ENCODE measurements around the gene NOL4L.
"Not testable (repeated sequence)": the region's sequence is repeated elsewhere in the genome, so short reads cannot be mapped to it uniquely, and the experiment has no call there.

The NOL4L gene

DNA sequence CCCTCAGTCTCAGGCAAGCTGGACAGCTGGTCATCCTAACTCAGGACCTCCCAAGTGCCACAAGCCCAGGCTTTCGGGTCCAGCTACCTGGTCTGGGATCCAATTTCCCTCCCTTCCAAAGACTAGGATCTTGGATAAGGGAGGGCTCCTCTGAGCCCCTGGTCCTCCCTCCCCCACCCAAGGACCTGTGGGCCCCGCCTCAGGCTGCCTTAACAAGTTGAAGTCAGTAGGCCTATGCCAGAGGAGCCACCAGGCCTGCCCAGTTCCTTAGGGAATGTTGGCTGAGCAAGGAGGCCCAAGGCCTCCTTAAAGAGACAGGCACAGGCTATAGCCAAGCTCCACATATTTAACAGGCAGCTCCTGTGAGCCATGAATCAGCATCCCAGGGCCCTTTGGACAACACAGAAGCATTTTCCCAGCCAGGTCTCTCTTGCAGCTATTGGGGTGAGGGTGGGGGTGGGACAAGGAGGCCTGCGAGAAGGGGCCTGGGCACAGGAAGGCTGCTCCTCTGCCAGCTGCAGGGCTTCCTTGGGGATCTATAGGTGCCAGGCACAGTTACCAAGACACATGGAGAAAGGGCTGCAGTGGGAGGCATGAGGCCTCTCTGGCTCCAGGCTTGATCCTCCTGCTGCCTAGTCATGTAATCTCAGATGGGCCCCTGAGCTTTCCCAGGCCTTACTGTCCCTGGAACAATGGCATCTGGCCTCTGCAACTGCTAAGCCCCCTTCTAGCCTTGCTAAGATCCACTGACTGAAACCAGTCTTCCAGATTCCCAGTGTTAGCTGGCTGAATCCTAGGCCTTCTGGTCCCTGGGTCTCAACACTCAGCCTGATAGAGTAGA is 27.4 kb upstream of the NOL4L start:
- no peak for DNase-seq

DNA sequence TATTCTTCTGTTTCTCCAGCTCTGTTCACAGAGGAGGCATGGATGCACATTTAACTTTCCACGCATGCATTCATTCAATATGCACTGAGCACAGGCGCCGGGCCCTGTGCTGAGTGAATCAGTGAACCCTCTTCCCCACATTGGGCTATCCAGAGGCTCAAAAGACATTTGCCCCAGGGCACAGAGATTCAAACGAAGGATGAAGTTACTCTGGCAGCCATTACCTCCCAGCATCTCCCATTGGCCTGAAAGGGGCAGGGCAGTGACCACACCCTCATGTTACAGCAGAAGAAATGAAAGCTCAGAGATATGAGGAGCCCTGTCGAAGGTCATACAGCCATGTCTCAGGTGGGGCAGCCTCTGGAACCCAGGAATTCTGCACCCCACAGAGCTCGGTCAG is 26.7 kb upstream of the NOL4L start:
- no peak for DNase-seq

DNA sequence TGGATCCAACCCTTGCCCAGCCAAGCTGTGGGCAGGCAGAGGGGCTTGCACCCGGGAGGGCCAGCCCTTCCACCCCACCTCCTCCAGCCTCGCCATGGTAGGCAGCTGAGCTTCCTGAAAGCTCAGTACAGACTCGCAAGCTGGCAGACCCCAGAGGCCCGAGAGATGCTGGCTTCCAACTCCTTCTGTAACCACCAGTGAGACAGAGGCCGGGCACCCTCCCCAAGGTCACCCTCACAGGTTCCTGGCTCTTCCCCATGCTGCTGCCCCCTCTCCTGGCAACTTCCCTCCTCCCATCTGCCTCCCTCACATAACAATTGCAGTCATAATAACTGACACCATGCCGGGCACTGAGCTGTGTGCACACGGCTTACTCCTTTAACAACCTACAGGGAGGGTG is 26.2 kb upstream of the NOL4L start:
- no peak for DNase-seq

DNA sequence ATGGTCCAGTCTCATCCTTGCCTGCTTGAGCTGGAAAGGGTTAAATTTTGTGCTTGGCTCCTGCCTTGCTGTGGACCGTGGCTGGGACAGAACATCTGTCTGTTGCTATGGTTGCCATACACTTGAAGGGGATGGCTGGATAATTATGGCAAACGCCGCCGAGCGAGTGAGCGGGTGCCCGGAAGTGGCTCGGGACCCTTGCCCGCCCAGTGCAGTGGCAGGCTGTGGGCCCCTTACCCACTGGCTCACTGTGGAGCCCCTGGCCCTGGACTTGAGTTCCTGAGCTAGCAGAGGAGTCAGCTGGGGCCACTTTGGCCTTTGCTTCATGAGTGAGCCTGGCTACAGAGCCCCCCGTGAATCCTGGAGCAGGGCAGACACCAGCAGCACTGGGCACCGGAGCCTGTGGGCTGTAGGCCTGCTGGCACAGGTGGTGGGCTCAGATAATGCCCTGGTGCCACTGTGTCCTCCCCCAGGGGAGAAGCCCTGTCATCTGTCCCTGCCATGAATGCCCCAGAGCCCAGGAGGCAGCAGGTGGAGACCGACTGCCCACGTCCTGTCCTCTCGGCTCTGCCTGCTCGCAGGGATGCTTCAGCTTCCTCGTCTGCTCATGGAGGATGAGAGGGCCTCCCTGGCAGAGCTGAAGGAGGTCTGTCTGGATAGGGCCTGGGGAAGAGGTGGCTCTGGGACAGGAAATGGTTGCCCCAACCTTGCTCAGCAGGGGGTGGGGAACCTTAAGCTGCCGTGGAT is 25.5 kb upstream of the NOL4L start:
- no peak for DNase-seq

DNA sequence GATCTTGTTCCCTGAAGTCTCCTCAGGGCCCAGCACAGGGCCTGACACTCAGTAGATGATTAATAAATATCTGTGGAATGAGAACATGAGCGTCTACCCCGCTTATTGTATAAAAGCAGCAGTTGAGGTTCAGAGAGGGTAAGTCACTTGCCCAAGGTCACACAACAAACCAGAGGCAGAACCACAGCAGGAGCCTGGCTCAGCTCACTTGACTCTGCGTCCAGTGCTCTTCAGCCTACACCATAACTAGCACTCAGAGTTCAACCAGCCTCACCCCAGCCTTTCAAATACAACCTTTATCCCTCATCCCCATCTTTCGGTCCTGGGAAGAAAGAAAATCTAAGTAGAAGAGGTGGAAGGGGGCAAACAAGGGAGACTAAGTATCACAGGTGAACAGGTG is 24.9 kb upstream of the NOL4L start:
- DNase-seq = no peak

DNA sequence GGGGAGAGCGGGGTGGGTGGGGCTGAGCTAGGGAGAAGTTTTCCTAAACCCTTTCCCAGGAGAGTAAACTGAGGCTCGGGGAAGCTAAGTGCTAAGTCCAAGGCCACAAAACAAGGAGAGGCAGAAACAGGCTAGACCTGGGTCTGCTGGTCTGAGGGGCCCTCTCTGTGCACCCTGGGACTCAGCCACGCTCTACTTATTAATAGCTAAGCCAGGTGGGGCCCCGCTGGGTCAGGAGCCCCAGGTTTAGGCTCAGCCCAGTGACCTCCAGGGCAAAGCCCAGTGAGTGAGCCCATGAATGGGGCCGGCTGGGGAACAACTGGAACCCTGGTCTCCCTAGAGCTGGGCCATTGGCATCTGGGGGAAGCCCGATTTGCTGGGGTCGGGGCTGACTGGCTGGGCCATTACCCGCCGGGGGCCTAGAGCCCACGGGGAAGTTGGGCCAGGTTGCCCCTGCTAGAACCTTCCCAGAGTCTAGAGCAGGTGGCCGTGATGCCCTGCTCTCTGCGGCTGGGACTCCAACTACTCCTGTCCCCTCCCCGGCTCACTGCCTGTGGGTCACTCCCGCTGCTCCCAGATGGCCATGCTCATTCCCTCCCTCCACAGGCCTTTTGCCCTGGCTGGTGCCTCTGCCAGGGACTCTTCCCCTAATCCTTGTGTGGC is 24.1 kb upstream of the NOL4L start:
- DNase-seq = no peak

DNA sequence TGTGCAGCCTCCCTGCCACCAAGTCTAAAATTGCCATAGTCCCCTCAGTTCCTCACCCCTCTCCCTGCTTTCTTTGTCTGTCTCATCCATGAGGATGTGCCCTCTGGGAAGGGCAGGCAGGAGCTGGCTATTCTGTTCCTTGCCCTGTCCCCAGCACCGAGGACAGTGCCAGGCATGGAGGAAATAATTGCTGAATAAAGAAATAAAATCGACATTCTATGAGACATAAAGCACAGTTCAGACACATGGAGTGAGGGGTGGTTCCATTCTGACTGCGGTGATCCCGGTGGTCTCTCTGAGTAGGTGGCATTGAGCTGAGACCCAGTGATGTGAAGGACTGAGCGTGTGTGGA is 23.5 kb upstream of the NOL4L start:
- DNase-seq = no peak

DNA sequence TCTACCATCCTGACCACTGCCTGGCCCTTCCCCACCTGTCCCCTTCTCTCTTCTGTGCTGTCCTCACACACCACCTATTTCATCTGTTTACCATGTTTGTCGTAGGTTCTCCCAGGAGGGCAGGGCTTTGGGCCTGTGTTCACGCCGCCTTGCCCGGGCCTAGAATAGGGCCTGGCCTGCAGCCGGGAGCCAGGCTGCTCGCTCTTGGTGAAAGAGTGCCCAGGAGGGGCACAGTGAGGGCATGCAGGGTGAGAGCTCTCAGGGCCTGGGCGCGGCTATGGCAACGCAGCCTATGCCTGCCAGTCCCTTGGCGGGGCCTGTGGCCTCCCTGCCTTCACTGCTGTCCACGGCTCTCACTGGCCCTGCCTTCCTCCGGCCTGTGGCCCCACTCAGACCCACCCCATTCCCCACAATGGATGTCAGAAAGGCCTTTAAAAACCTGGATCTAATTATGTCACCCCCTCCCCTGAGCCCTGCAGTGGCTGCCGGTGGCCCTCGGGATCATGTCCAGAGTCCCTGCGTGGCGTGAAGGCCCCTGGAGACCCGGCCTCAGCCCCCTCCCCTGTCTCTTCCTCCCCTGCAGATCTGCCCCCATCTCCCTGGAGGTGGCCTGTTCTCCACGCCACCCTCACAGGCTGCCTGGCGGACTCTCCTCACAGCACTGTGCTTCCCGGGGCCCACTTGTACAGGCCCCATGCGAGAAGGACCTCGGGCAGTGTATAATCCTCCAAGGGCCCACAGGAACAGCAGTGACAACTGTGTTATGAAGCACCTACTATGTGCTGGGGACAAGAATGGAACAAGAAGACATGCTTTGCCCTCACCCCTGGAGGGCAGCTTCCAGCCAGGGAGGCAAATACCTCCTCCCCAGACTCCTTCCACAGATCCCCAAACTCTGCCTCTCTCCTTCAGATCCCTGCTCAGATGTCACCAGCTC is 22.9 kb upstream of the NOL4L start:
- no peak for DNase-seq

DNA sequence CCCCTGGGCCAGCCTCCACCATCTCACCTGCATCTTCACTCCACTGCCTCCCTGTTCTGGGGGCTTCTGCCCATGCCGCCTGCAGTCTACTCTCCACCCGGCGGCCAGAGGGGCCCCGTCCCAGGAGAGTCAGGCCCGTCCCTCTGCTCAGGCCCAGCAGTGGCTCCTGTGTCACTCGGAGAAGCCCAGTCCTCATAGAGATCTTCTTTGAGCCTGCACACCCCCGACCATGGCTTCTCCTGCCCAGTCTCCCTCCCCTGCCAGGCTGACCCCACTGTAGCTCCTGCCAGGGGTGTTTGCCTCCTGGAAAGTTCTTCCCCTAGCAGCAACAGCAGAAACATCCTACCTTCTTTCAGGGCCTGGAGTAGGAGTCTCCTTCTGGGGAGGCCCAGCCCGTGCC is 22.2 kb upstream of the NOL4L start:
- no peak for DNase-seq

DNA sequence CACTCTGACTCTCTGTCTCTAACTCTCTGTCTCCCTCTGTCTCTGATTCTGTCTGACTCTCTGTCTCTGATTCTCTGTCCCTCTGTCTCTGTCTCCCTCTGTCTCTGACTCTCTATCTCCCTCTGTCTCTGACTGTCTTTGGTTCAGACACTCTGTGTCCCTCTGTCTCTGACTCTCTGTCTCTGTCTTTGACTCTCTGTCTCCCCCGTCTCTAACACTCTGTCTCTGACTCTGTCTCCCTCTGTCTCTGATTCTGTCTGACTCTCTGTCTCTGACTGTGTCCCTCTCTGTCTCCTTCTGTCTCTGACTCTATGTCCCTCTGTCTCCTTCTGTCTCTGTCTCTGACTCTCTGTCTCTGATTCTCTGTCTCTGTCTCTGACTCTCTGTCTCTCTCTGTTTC is 21.7 kb upstream of the NOL4L start:
- DNase-seq = no peak

DNA sequence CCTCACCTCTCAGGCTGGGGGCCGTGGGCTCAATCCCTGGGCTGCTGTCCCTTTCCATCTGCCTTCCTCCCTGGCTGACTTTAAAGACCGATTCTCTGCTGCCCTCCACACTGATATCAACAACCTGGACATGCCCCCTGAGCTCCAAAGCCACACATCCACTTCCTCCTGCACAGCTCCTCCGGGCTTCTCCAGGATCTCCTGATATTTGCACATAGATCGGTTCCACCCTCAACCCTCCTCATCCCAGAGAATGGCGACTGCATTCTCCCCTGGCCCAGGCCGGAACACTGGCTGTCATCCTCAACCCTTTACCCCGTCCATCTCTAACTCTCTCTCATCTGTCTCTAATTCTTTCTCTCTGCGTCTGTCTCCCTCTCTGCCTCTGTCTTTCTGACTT is 21.0 kb upstream of the NOL4L start:
- DNase-seq = no peak

DNA sequence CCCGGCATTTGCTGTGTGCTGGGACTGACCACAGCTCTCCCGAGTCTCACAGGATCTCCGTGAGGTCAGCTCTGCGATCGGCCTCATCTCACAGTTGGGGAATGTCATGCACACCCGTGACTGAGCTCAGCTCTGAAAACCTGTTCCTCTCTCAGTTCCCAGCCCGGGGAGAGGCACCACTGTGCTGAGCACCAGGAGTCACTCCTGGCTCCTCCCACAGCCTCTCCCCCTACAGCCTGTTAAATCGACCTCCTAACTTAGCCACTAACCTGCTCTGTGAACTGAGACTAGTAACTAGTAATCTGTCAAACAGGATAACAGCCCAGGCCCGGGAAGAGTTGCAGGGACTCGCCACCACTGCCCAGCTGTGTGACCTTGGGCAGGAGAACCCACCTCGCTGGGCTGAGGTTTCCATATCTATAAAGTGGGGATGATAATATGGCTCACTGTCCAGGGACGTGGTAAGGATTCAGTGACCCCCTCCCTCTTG is 20.1 kb upstream of the NOL4L start:
- DNase-seq = no peak

DNA sequence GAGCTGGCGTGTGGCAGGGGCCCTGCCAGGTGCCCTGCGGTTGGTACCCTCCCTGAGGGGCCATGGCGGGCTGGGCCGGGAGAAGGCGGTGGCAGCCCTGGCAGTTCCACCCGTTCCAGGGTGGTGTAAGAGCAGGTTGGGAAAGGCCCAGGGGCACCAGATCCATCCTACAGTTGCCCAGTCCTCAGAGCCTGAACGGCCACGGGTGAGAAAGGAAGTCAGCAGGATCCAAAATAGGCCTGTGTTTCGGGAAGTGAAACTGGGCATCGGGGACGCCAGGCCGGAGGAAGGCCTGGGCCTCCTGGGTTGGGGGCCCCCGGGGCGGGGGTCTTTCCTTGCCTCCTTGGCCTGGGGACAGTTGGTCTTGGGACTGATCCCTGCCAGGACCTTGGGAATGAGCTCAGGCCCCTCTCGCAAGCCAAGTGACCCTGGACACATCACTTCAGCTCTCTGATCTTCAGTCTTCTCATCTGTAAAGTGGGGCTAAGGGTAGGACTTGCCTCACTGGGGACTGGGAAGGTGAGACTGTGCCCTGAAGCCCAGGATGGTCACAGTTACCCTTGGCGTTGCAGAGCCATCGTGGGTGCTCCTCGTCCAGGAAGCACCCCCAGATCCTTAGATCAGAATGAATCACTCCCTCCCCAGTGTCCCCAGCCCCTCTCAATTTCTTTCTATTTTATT is 18.1 kb upstream of the NOL4L start:
- no peak for DNase-seq

DNA sequence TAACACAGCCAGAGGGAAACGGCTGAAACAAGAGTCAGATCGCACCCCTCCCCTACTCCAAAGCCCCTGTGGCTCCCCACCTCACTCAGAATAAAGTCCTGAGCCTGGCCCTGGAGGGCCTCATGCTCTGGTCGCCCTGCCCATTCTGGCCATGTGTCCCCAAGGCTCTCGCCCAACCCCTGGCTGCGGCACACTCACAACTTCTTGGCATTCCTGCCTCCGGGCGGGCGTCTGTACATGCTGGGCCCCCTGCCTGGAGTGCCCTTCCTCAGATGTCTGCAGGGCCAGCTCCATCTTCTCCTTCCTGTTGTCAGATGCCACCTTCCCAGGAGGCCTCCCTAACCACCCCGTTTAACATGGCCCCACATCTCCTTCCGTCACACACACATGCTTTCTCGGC is 17.1 kb upstream of the NOL4L start:
- DNase-seq = no peak

DNA sequence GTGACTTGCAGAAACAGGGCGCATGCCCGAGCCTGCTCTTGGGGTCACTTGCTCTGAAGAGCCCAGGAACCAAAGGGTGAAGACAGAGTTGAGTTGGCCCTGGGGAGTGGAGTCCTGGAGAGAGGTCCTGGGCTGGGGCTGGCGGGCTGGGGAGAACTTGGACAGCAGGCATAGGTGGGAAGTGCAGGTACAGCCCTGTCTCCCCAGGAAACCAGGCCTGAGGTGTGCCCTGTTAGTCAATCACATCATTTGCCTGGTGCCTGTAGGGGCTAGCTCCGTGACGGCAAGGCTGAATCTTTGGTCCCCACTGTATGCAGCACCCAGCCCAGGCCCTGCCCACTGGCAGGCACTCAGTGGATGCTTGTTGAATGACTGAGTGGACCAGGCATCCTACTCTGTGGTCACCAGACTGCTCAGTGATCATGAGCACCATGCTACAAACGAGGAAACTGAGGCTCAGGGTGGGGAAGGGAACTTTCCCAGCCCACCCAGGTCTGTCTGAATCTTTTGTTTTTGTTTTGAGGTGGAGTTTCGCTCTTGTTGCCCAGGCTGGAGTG is 15.6 kb upstream of the NOL4L start:
- no peak for DNase-seq

DNA sequence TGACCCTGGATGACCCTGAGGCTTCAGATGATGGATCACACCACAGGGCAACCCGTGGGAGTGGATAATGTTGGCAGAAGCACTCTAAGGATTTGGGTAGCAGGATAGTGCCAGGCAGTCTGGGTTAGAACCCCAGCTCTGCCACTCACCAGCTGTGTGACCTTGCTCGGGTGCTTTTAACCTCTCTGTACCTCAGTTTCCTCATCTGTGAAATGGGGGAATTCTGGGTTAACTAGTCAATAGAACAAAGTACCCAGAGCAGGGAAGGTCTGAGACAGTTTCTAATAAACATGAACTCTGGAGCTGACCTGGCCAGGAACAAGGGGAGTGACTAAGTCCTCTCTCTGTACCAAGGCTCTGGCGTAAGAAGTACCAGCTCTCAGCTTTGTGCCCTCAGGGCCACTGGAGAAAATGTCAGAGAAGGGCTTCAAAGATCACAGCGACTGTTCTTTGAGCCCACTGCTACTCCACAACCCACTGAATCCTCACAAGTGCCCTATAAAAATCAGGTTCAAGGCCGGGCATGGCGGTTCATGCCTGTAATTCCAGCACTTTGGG is 14.7 kb upstream of the NOL4L start:
- DNase-seq = no peak

DNA sequence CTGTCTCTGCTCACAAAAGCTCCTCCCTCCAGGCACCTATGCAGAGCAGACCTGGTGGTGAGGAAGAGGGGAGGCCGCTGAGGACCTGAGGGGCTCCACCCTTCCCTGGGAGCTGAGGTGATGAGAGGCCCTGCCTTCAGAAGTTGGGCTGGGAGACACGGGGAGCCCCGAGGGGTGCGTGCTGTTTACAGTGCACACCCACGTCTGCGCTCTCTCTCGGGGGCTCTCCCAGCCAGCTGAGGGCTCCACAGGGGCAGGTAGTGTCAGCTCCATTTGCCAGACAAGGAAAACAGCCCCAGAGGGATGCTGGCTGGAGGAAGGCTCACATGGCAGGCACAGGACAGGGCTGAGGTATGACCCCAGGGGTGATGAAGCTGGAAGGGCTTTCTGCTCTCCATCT is 13.5 kb upstream of the NOL4L start:
- DNase-seq = no peak

DNA sequence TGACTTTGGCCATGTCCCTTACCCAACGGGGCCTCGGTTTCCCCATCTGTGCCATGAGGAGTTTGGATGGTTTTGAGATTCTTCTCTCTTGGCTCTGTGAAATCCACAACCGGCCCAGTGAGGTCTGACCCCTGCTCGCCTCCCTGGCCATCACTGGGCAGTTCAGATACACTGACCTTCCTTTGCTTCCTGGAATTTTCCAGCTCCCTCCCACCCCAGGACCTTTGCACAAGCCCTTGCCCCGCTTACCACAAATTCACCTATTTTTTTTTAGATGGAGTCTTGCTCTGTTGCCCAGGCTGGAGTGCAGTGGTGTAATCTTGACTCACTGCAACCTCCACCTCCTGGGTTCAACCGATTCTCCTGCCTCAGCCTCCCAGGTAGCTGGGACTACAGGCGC is 12.6 kb upstream of the NOL4L start:
- DNase-seq = no peak

DNA sequence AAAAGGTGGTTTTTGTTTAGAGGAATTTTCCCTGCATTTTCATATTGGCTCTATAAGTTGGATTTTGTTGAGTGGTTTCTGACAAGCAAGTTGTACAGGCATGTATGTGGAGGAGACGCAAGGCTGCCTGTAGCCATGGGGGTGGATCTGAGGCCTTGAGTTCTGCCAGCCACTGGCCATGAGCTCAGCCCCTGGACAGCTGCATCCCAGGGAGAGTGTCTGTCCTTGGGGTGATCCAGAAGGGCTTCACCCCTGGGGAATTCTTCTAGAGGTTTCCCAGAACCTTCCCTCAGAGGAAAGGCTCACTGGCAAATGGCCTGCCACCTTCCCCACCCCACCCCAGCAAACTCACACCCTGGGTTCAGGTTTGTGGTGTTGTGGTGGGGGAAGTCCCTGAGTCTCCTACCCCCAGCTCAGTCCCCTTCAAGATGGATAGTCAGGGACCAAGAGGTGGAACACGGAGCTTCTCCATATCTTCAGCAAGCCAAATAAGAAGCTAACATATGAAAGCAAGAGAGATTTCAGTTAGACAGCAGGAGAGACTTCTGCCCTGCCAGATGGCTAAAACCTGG is 11.6 kb upstream of the NOL4L start:
- no peak for DNase-seq

DNA sequence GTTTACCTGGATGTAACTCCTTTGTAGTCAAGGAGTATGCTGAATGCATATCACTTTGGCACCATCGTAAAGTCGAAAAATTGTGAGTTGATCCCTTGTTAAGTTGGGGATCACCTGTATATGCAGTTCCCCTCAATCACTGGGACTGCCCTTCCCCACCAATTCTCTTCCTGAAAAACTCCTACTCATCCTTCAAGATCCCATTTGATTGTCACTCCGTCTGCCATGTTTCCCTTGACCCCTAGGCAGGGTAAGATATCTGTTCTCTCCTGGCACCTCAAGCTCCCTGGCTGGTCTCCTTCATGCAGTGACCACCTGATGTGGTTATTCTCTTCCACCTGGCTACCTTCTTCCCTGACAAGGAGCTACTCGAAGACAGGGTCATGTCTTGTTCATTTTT is 10.0 kb upstream of the NOL4L start:
- no peak for DNase-seq

DNA sequence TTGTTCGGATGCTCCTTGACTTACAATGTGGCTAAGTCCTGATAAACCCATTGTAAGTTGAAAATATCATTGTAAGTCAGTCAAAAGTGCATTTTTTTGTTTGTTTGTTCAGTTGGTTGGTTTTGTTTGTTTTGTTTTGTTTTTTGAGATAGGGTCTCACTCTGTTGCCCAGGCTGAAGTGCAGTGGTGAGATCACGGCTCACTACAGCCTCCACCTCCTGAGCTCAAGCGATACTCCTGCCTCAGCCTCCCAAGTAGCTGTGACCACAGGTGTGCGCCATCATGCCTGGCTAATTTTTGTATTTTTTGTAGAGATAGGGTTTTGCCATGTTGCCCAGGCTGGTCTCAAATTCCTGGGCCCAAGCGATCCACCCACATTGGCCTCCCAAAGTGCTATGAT is 9.5 kb upstream of the NOL4L start:
- DNase-seq = not testable (repeated sequence)

Measured in stimulated activated CD4-positive, alpha-beta T cell treated with anti-CD3 and anti-CD28 coated beads, Interleukin-15, amount 100 ng/mL, for 24 hours (primary cell).